HCT116 (cell line): ENCODE measurements around the gene ZNF10. TPM values are rescaled to one million over a fixed set of nuclear protein-coding genes. Genes with fewer than 3 reads are reported as not detected.

ENCODE experiments used
- ATAC-seq: fragments of 200-7000 bp; cut with Tn5 transposase; 2 replicates; pipeline ENCODE4 v1.9.1; 2020; ENCODE audit warnings: mild to moderate bottlenecking, moderate library complexity
- Bru-seq: library from RNA; stranded (reverse); fragments of 400-500 nt; gene quantifications from one replicate; lab custom pipeline; 2021; lab: Mats Ljungman, UMichigan
- BruChase-seq, 2 experiments: library from RNA; stranded (reverse); fragments of 400-500 nt; gene quantifications; one replicate each; lab custom pipeline; 2021; lab: Mats Ljungman, UMichigan
- BruUV-seq: library from RNA; stranded (reverse); fragments of 400-500 nt; replicated peaks from 2 replicates; lab custom pipeline; 2021; lab: Mats Ljungman, UMichigan
- CTCF ChIA-PET: fragments of 300-600 bp; sonication (Branson Sonifier 250); formaldehyde crosslinking; loops from one replicate; lab custom pipeline; 2021; ENCODE audit warnings: antibody characterized with exemption; lab: Charles Lee
- POLR2A ChIA-PET: fragments of 300-600, 350-600 bp; sonication (Branson Sonifier 250); formaldehyde crosslinking; loops from one replicate; lab custom pipeline; 2021; ENCODE audit warnings: antibody characterized with exemption; lab: Charles Lee
- RAD21 ChIA-PET, 2 experiments: fragments of 300-600 bp; sonication (Branson Sonifier 250); formaldehyde crosslinking; loops; one replicate each; lab custom pipeline; 2023; ENCODE audit warnings: low total read pairs in 2 of 2; ENCODE audit not compliant: uncharacterized antibody in 2 of 2, unreplicated experiment in 2 of 2, low non-redundant PET in 1 of 2; lab: Charles Lee
- DNase-seq: peaks from one replicate; pipeline ENCODE4 v3.0.0-alpha.2; 2010; ENCODE audit warnings: low read depth, low spot score
- H2AFZ ChIP-seq: fragments of 200-600 bp; shearing (Covaris generic), sonication (generic); 2 replicates; pipeline ENCODE4 v1.6.1; 2017; ENCODE audit warnings: low read depth, mixed run types, mixed read lengths, antibody characterized with exemption, low read length; ENCODE audit not compliant: poor library complexity, severe bottlenecking
- H3K27ac ChIP-seq: 2 replicates; pipeline ENCODE4 v1.5.1; 2012; ENCODE audit warnings: low read depth, low read length
- H3K27me3 ChIP-seq: fragments of 200-600 bp; sonication (generic); 2 replicates; pipeline ENCODE4 v1.6.1; 2016; ENCODE audit warnings: mixed run types, low read length, mixed read lengths; ENCODE audit not compliant: insufficient read depth
- H3K36me3 ChIP-seq, 2 experiments: fragments of 200-500 bp in 1 of 2; fragments of 200-600 bp in 1 of 2; sonication (Bioruptor generic) in 1 of 2; sonication (generic) in 1 of 2; 2 replicates each; pipeline versions ENCODE4 v1.5.1 to v1.6.1; 2014 to 2016; ENCODE audit warnings: low read length in 2 of 2, inconsistent platforms in 1 of 2, mixed read lengths in 1 of 2, mixed run types in 1 of 2; ENCODE audit not compliant: insufficient read depth in 2 of 2, control insufficient read depth in 1 of 2
- H3K4me1 ChIP-seq, 2 experiments: fragments of 200-600 bp in 1 of 2; sonication (generic) in 1 of 2; 2 replicates each; pipeline versions ENCODE4 v1.5.1 to v1.6.1; 2012 to 2017; ENCODE audit warnings: low read length in 2 of 2, inconsistent platforms in 1 of 2, mild to moderate bottlenecking in 1 of 2, mixed read lengths in 1 of 2, mixed run types in 1 of 2, moderate library complexity in 1 of 2; ENCODE audit not compliant: insufficient read depth in 2 of 2, control insufficient read depth in 1 of 2
- H3K4me2 ChIP-seq: fragments of 200-600 bp; sonication (generic); 2 replicates; pipeline ENCODE4 v1.6.1; 2017; ENCODE audit warnings: mixed run types, low read length, mixed read lengths
- H3K4me3 ChIP-seq, 2 experiments: fragments of 200-600 bp in 1 of 2; sonication (generic) in 1 of 2; replicated peaks in 1 of 2; 2 replicates each; pipeline ENCODE4 v1.5.1; 2011 to 2016; ENCODE audit warnings: low read length in 2 of 2, control low read depth in 1 of 2, low read depth in 1 of 2, mild to moderate bottlenecking in 1 of 2, mixed read lengths in 1 of 2, mixed run types in 1 of 2
- H3K79me2 ChIP-seq: fragments of 200-600 bp; sonication (generic); 2 replicates; pipeline ENCODE4 v1.6.1; 2017; ENCODE audit warnings: mild to moderate bottlenecking, mixed run types, low read length, moderate library complexity, mixed read lengths; ENCODE audit not compliant: insufficient read depth
- H3K9ac ChIP-seq: fragments of 200-600 bp; sonication (generic); 2 replicates; pipeline ENCODE4 v1.6.1; 2016; ENCODE audit warnings: low read length, mixed read lengths
- H3K9me2 ChIP-seq: fragments of 200-600 bp; sonication (generic), shearing (Covaris generic); 2 replicates; pipeline ENCODE4 v1.6.1; 2017; ENCODE audit warnings: mixed run types, mild to moderate bottlenecking, moderate library complexity; ENCODE audit not compliant: insufficient read depth
- H3K9me3 ChIP-seq, 2 experiments: fragments of 200-500 bp in 1 of 2; fragments of 200-600 bp in 1 of 2; sonication (Bioruptor generic) in 1 of 2; sonication (generic) in 1 of 2; 2 replicates each; pipeline ENCODE4 v1.6.1; 2014 to 2017; ENCODE audit warnings: low read length in 2 of 2, mixed read lengths in 2 of 2, inconsistent platforms in 1 of 2, low read depth in 1 of 2, mild to moderate bottlenecking in 1 of 2, mixed run types in 1 of 2, moderate library complexity in 1 of 2; ENCODE audit not compliant: control insufficient read depth in 1 of 2, insufficient read depth in 1 of 2
- H4K20me1 ChIP-seq: fragments of 200-600 bp; sonication (generic), shearing (Covaris generic); 2 replicates; pipeline ENCODE4 v1.6.1; 2017; ENCODE audit warnings: mixed run types, mild to moderate bottlenecking, moderate library complexity; ENCODE audit not compliant: insufficient read depth
- ATF3 ChIP-seq: IDR thresholded peaks from 2 replicates; pipeline ENCODE4 v1.6.1; 2012
- CBX3 ChIP-seq: IDR thresholded peaks from 2 replicates; pipeline ENCODE4 v1.6.1; 2012; ENCODE audit warnings: low read depth
- CTCF ChIP-seq, 3 experiments: fragments of 200-600 bp in 1 of 3; sonication (generic) in 1 of 3; IDR thresholded peaks in 2 of 3; conservative IDR thresholded peaks in 1 of 3; 2 replicates each; pipeline ENCODE4 v1.5.1; 2012 to 2017; ENCODE audit warnings: low read depth in 2 of 3, low read length in 2 of 3, antibody characterized with exemption in 1 of 3, borderline replicate concordance in 1 of 3, control low read depth in 1 of 3, mild to moderate bottlenecking in 1 of 3, mixed read lengths in 1 of 3, mixed run types in 1 of 3, moderate library complexity in 1 of 3; ENCODE audit not compliant: insufficient read depth in 1 of 3
- EGR1 ChIP-seq: IDR thresholded peaks from 2 replicates; pipeline ENCODE4 v1.6.1; 2012; ENCODE audit warnings: low read depth
- ELF1 ChIP-seq: IDR thresholded peaks from 2 replicates; pipeline ENCODE4 v1.6.1; 2012; ENCODE audit warnings: low read depth, borderline replicate concordance
- EZH2 ChIP-seq: fragments of 200-600 bp; sonication (generic); IDR thresholded peaks from 2 replicates; pipeline ENCODE4 v1.6.1; 2017; ENCODE audit warnings: antibody characterized with exemption, mixed run types
- EZH2phosphoT487 ChIP-seq: fragments of 200-600 bp; IDR thresholded peaks from 2 replicates; pipeline ENCODE4 v1.6.1; 2018; ENCODE audit warnings: antibody characterized with exemption, borderline replicate concordance
- FOSL1 ChIP-seq: IDR thresholded peaks from 2 replicates; pipeline ENCODE4 v1.6.1; 2012; ENCODE audit warnings: low read depth
- JUND ChIP-seq: IDR thresholded peaks from 2 replicates; pipeline ENCODE4 v1.6.1; 2012
- POLR2A ChIP-seq: IDR thresholded peaks from 2 replicates; pipeline ENCODE4 v1.7.0; 2011; ENCODE audit warnings: borderline replicate concordance; ENCODE audit not compliant: insufficient read depth, insufficient read length; ENCODE audit errors: extremely low read depth
- POLR2AphosphoS5 ChIP-seq: IDR thresholded peaks from 2 replicates; pipeline ENCODE4 v1.6.1; 2011; ENCODE audit warnings: mild to moderate bottlenecking, low read depth, low read length, moderate library complexity
- RAD21 ChIP-seq: IDR thresholded peaks from 2 replicates; pipeline ENCODE4 v1.6.1; 2012; ENCODE audit warnings: low read depth, mild to moderate bottlenecking
- SIN3A ChIP-seq: IDR thresholded peaks from 2 replicates; pipeline ENCODE4 v1.6.1; 2012; ENCODE audit warnings: low read depth
- SP1 ChIP-seq: IDR thresholded peaks from 2 replicates; pipeline ENCODE4 v1.6.1; 2012; ENCODE audit warnings: low read depth
- SRF ChIP-seq: IDR thresholded peaks from 2 replicates; pipeline ENCODE4 v1.6.1; 2012; ENCODE audit warnings: low read depth
- TCF7L2 ChIP-seq: IDR thresholded peaks from 2 replicates; pipeline ENCODE4 v1.7.0; 2011; ENCODE audit warnings: borderline replicate concordance, inconsistent platforms; ENCODE audit not compliant: insufficient read depth, insufficient read length; ENCODE audit errors: extremely low read depth
- YY1 ChIP-seq: IDR thresholded peaks from 2 replicates; pipeline ENCODE4 v1.6.1; 2011; ENCODE audit warnings: low read length, low read depth, moderate library complexity, mild to moderate bottlenecking; ENCODE audit not compliant: insufficient replicate concordance; ENCODE audit errors: extremely low read depth
- ZBTB33 ChIP-seq: IDR thresholded peaks from 2 replicates; pipeline ENCODE4 v1.6.1; 2011; ENCODE audit warnings: mild to moderate bottlenecking, low read length, moderate library complexity; ENCODE audit not compliant: insufficient replicate concordance; ENCODE audit errors: extremely low read depth
- ZFX ChIP-seq: fragments of 450-650 bp; IDR thresholded peaks from 2 replicates; pipeline ENCODE4 v1.6.1; 2017
- ZNF274 ChIP-seq: fragments of 200-500 bp; sonication (Bioruptor generic); IDR thresholded peaks from 2 replicates; pipeline ENCODE4 v1.6.1; 2014; ENCODE audit warnings: mild to moderate bottlenecking, low read depth, low read length, inconsistent platforms
- intact Hi-C: fragments of 100-400 bp; cut with micrococcal nuclease; formaldehyde crosslinking; loops from 2 replicates; pipeline ENCODE4 v1.10.0; 2022
- long read RNA-seq: library from polyadenylated mRNA; unstranded; transcript quantifications from one replicate; pipeline ENCODE4 v2.0.0, GENCODE V29; 2021; ENCODE audit not compliant: unreplicated experiment
- polyA plus RNA-seq: library from polyadenylated mRNA; unstranded; fragments of >200 nt; gene quantifications from 2 replicates; pipeline ENCODE4 v1.2.1, GENCODE V29; 2012; ENCODE audit warnings: missing spikeins
- total RNA-seq: library from RNA; stranded (reverse); gene quantifications from one replicate; pipeline ENCODE4 v1.2.1, GENCODE V29; 2021; ENCODE audit not compliant: unreplicated experiment

The ZNF10 gene
- total RNA-seq (not detected), Bru-seq, nascent RNA (percentile 10 among the genes with signal in this experiment), BruChase-seq, experiment 1, labeled RNA remaining after a 6-hour chase (not detected), BruChase-seq, experiment 2, labeled RNA remaining after a 2-hour chase (percentile 11 among the genes with signal in this experiment)
- not detected in 2 replicates for polyA plus RNA-seq
- long read RNA-seq, result 0 reads

- intact Hi-C loops, result no loop called here
- no peaks in the 10 kb centered on the region for H3K4me1 ChIP-seq
- DNase-seq (no peak), ATAC-seq (no peak)
- no peaks in the 10 kb centered on the region for H3K79me2 ChIP-seq
- TF ChIP-seq TCF7L2 (no peak), ELF1 (no peak), YY1 (no peak), SIN3A (no peak), ZFX (no peak), FOSL1 (no peak), POLR2A (no peak), JUND (no peak), EGR1 (no peak), EZH2 (no peak), SP1 (no peak), RAD21 (no peak), EZH2phosphoT487 (no peak), SRF (no peak), POLR2AphosphoS5 (no peak), CTCF (IDR thresholded peaks at IDR 0.05 in 2 of 3, conservative IDR thresholded peaks at IDR 0.05 in 1 of 3; ENCODE audit: borderline replicate concordance in 1 of 3, insufficient read depth in 1 of 3, low read depth in 2 of 3, low read length in 2 of 3) (no peak), CBX3 (no peak), ZNF274 (no peak), ATF3 (no peak), ZBTB33 (no peak)
- no peak within 1 kb of the TSS for H3K9ac ChIP-seq
- no peak within 1 kb of the TSS for H3K4me3 ChIP-seq
- peaks cover 5 to 10% of the 10 kb centered on the region in 2 experiments; a peak in 2 of 4 replicates for H3K9me3 ChIP-seq
- H3K4me2 ChIP-seq, result no peak within 1 kb of the TSS
- H3K27me3 ChIP-seq, result no peaks in the 10 kb centered on the region
- H2AFZ ChIP-seq, result no peak within 1 kb of the TSS
- no peaks in the 10 kb centered on the region for H3K36me3 ChIP-seq
- H4K20me1 ChIP-seq, result no peaks in the 10 kb centered on the region
- no peaks in the 10 kb centered on the region for H3K9me2 ChIP-seq
- ChIA-PET RAD21 (no interaction called here), POLR2A (no interaction called here), CTCF (no interaction called here)
- H3K27ac ChIP-seq, result no peak within 1 kb of the TSS
- no TSS peak for BruUV-seq
Observed at GRCh38 chr12:133130038-133130807, at the start of gene ZNF10, which contains the start of gene ZNF891. ZNF10 (plus strand) TSS chr12:133130627; CDS start chr12:133144493, 13,866 bp downstream. ZNF891 (minus strand) TSS chr12:133130274; CDS start chr12:133121918, 8,356 bp downstream.
